Suprapubic skin (tissue), 3 donors: ENCODE measurements around the gene MYH15.

Experiments
- CTCF ChIP-seq, 2 donors: fragments of 200-600 bp in 1 of 2; fragments of 450-650 bp in 1 of 2; sonication (generic) in 1 of 2; IDR thresholded peaks; one replicate each; pipeline ENCODE4 v1.5.1; 2016 to 2019; ENCODE audit warnings: antibody characterized with exemption in 2 of 2, mild to moderate bottlenecking in 1 of 2, moderate library complexity in 1 of 2
- POLR2AphosphoS5 ChIP-seq, 3 donors: sonication (generic); formaldehyde crosslinking; IDR thresholded peaks; one replicate each; pipeline ENCODE4 v1.6.1; 2017; ENCODE audit warnings: antibody characterized with exemption in 3 of 3

- TF ChIP-seq CTCF (IDR thresholded peaks at IDR 0.05) (no peak), POLR2AphosphoS5 (IDR thresholded peaks at IDR 0.05) (no peak)
Observed at GRCh38 chr3:108388136-108389132, 122.0 kb downstream of the MYH15 start.
